SK-N-SH (cell line): Measurements from ENCODE around the gene RAI2. TPM values are rescaled to one million over a fixed set of nuclear protein-coding genes. Genes with fewer than 3 reads are reported as not detected.

Experiments used
- CTCF ChIA-PET: fragments of 300-600, 350-600 bp; formaldehyde crosslinking; extraction: SDS; loops from one replicate; lab custom pipeline; 2021; lab: Yijun Ruan, JAX
- POLR2A ChIA-PET: fragments of 350-600 bp; sonication (Branson Sonifier 250); formaldehyde crosslinking; extraction: SDS; loops from one replicate; lab custom pipeline; 2020; ENCODE audit warnings: antibody characterized with exemption, inconsistent platforms; lab: Yijun Ruan, JAX
- DNase-seq: peaks from one replicate; pipeline ENCODE4 v3.0.0; 2012
- H2AFZ ChIP-seq: fragments of 200-600 bp; sonication (generic); 2 replicates; pipeline ENCODE4 v1.8.1; 2016; ENCODE audit warnings: antibody characterized with exemption, mild to moderate bottlenecking, low read depth
- H3F3A ChIP-seq: fragments of 200-600 bp; sonication (generic); replicated peaks from 2 replicates; pipeline ENCODE3; 2016; ENCODE audit warnings: antibody characterized with exemption, mild to moderate bottlenecking; ENCODE audit not compliant: insufficient read depth
- H3K27ac ChIP-seq, 2 experiments: fragments of 200-500 bp in 1 of 2; fragments of 200-600 bp in 1 of 2; sonication (Bioruptor generic) in 1 of 2; sonication (generic), shearing (Covaris generic) in 1 of 2; 2 replicates each; pipeline versions ENCODE4 v1.5.1 to v1.6.1; 2014 to 2016; ENCODE audit warnings: low read depth in 2 of 2, inconsistent platforms in 1 of 2, low read length in 1 of 2, mild to moderate bottlenecking in 1 of 2, mixed read lengths in 1 of 2
- H3K27me3 ChIP-seq: fragments of 200-600 bp; sonication (generic), shearing (Covaris generic); 2 replicates; pipeline ENCODE4 v1.6.1; 2016; ENCODE audit warnings: mixed run types; ENCODE audit not compliant: insufficient read depth
- H3K36me3 ChIP-seq, 2 experiments: fragments of 200-500 bp in 1 of 2; fragments of 200-600 bp in 1 of 2; sonication (Bioruptor generic) in 1 of 2; sonication (generic) in 1 of 2; replicated peaks in 1 of 2; 2 replicates each; pipeline versions ENCODE3 to v1.5.1; 2014 to 2016; ENCODE audit warnings: low read length in 1 of 2, mild to moderate bottlenecking in 1 of 2; ENCODE audit not compliant: insufficient read depth in 2 of 2, control insufficient read depth in 1 of 2
- H3K4me1 ChIP-seq, 2 experiments: fragments of 200-500 bp in 1 of 2; fragments of 200-600 bp in 1 of 2; sonication (Bioruptor generic) in 1 of 2; sonication (generic), shearing (Covaris generic) in 1 of 2; 2 replicates each; pipeline versions ENCODE4 v1.5.1 to v1.6.1; 2014 to 2016; ENCODE audit warnings: low read depth in 1 of 2, low read length in 1 of 2, mixed run types in 1 of 2; ENCODE audit not compliant: insufficient read depth in 2 of 2, control insufficient read depth in 1 of 2
- H3K4me2 ChIP-seq: fragments of 200-600 bp; sonication (generic), shearing (Covaris generic); 2 replicates; pipeline ENCODE4 v1.6.1; 2017; ENCODE audit warnings: mixed run types
- H3K4me3 ChIP-seq, 2 experiments: fragments of 200-500 bp in 1 of 2; fragments of 200-600 bp in 1 of 2; sonication (Bioruptor generic) in 1 of 2; sonication (generic), shearing (Covaris generic) in 1 of 2; 2 replicates each; pipeline versions ENCODE4 v1.5.1 to v1.8.1; 2014 to 2016; ENCODE audit warnings: low read depth in 2 of 2, inconsistent platforms in 1 of 2, low read length in 1 of 2, mild to moderate bottlenecking in 1 of 2, mixed read lengths in 1 of 2, moderate library complexity in 1 of 2
- H3K79me2 ChIP-seq: fragments of 200-600 bp; sonication (generic); 2 replicates; pipeline ENCODE4 v1.8.1; 2017; ENCODE audit warnings: mild to moderate bottlenecking; ENCODE audit not compliant: insufficient read depth
- H3K9ac ChIP-seq: fragments of 200-600 bp; sonication (generic); 2 replicates; pipeline ENCODE4 v1.6.1; 2017; ENCODE audit warnings: mixed run types
- H3K9me2 ChIP-seq: fragments of 200-600 bp; sonication (generic); 2 replicates; pipeline ENCODE4 v1.6.1; 2017; ENCODE audit warnings: mixed run types
- H3K9me3 ChIP-seq: fragments of 200-600 bp; sonication (generic); 2 replicates; pipeline ENCODE4 v1.6.1; 2017; ENCODE audit warnings: mixed run types, mild to moderate bottlenecking, moderate library complexity
- H4K20me1 ChIP-seq: fragments of 200-600 bp; sonication (generic); 2 replicates; pipeline ENCODE4 v1.6.1; 2017; ENCODE audit warnings: mild to moderate bottlenecking, mixed run types; ENCODE audit not compliant: insufficient read depth
- EP300 ChIP-seq, 2 experiments: IDR thresholded peaks; 2 replicates each; pipeline versions ENCODE4 v1.4.0 to v1.6.1; 2012; ENCODE audit warnings: borderline replicate concordance in 1 of 2, low read depth in 1 of 2, low read length in 1 of 2
- EZH2phosphoT487 ChIP-seq: fragments of 200-600 bp; sonication (generic); IDR thresholded peaks from 2 replicates; pipeline ENCODE4 v1.6.1; 2017; ENCODE audit warnings: low read depth, mixed run types, mild to moderate bottlenecking, antibody characterized with exemption, moderate library complexity, borderline replicate concordance
- FOXJ3 ChIP-seq: sonication (generic); formaldehyde crosslinking; IDR thresholded peaks from 2 replicates; pipeline ENCODE4 v1.5.1; 2020; ENCODE audit warnings: mild to moderate bottlenecking, missing genetic modification reagents
- IRF3 ChIP-seq: fragments of 150-350 bp; IDR thresholded peaks from 2 replicates; pipeline ENCODE4 v1.6.1; 2016; ENCODE audit warnings: mild to moderate bottlenecking, low read depth, low read length
- JUND ChIP-seq: IDR thresholded peaks from 2 replicates; pipeline ENCODE4 v1.4.0; 2012
- NFIC ChIP-seq: IDR thresholded peaks from 2 replicates; pipeline ENCODE4 v1.4.0; 2012; ENCODE audit warnings: borderline replicate concordance
- NRF1 ChIP-seq: IDR thresholded peaks from 2 replicates; pipeline ENCODE4 v1.6.1; 2012; ENCODE audit warnings: low read depth, mild to moderate bottlenecking, low read length
- POLR2AphosphoS5 ChIP-seq: IDR thresholded peaks from 2 replicates; pipeline ENCODE4 v1.6.1; 2012; ENCODE audit warnings: low read depth, low read length
- REST ChIP-seq: IDR thresholded peaks from 2 replicates; pipeline ENCODE4 v1.6.1; 2012; ENCODE audit warnings: mild to moderate bottlenecking, low read depth, low read length, moderate library complexity
- RFX5 ChIP-seq: IDR thresholded peaks from 2 replicates; pipeline ENCODE4 v1.6.1; 2012; ENCODE audit warnings: mild to moderate bottlenecking, improper control_type of control experiment, low read length
- RXRA ChIP-seq: IDR thresholded peaks from 2 replicates; pipeline ENCODE4 v1.4.0; 2012; ENCODE audit warnings: low read depth, mild to moderate bottlenecking, borderline replicate concordance
- SMC3 ChIP-seq: IDR thresholded peaks from 2 replicates; pipeline ENCODE4 v1.6.1; 2012; ENCODE audit warnings: low read depth, low read length, improper control_type of control experiment
- TAF1 ChIP-seq: IDR thresholded peaks from 2 replicates; pipeline ENCODE4 v1.6.1; 2012; ENCODE audit warnings: low read depth, mild to moderate bottlenecking, low read length, moderate library complexity, borderline replicate concordance
- YY1 ChIP-seq: IDR thresholded peaks from 2 replicates; pipeline ENCODE4 v1.4.0; 2012; ENCODE audit warnings: low read depth, mild to moderate bottlenecking
- ZBTB33 ChIP-seq: IDR thresholded peaks from 2 replicates; pipeline ENCODE4 v1.4.0; 2012; ENCODE audit warnings: low read depth, borderline replicate concordance
- WGBS: methylation state at CpG from one replicate; pipeline ENCODE4 v1.1.6; 2017; ENCODE audit warnings: low lambda C conversion rate; 5-methylcytosine and 5-hydroxymethylcytosine counted together
- polyA plus RNA-seq, 3 experiments: library from polyadenylated mRNA; depleted of rRNA; stranded (reverse); fragments of >200 nt; gene quantifications; 2 replicates each; pipeline ENCODE4 v1.2.3, GENCODE V29; 2012
- TF ChIP-seq, protein P1 (sequence below): fragments of 200-600 bp; sonication (generic); IDR thresholded peaks from 2 replicates; pipeline ENCODE4 v1.6.1; 2017; ENCODE audit warnings: antibody characterized with exemption, mild to moderate bottlenecking, moderate library complexity
- TF ChIP-seq, protein P2 (sequence below): IDR thresholded peaks from 2 replicates; pipeline ENCODE4; 2012
- TF ChIP-seq, protein P3 (sequence below): IDR thresholded peaks from 2 replicates; pipeline ENCODE4 v1.4.0; 2012; ENCODE audit warnings: low read depth
- TF ChIP-seq, protein P4 (sequence below): IDR thresholded peaks from 2 replicates; pipeline ENCODE4 v1.4.0; 2012; ENCODE audit warnings: low read depth, borderline replicate concordance

Gene RAI2
- polyA plus RNA-seq, 1 of the 3 experiments (the other 2 are of a cell fraction), result 0.07 TPM

DNA sequence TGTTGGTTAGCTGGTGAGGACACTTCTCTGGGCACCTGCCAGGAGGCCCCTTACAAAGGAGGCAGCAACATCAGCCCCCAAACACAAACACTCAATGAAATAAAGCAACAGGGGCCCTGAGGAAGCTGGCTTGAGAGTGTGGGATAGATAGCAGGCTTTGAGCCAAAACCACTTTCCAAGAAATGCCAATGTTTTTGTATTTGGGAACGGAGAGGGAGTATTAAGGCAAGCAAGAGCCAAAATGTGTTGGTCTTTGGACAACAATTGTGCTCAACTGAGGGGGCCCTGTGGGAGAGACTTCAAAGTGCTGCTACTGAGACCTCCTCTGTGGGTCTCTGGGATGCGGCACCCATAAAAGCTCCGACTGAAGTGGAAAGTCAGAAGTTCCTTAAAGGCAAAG is 41.0 kb downstream of the RAI2 start:
- Histone ChIP-seq H3K27me3 (no peaks in the 10 kb centered on the region; the same call in 1 of the 2 replicates), H3K27ac (no peak overlapping the region), H3K4me2 (no peak overlapping the region), H3F3A (no peaks in the 10 kb centered on the region), H4K20me1 (no peaks in the 10 kb centered on the region), H3K79me2 (no peaks in the 10 kb centered on the region), H3K4me3 (no peak overlapping the region), H2AFZ (no peak overlapping the region), H3K9me2 (no peaks in the 10 kb centered on the region), H3K9ac (no peak overlapping the region), H3K4me1 (no peaks in the 10 kb centered on the region), H3K9me3 (no peaks in the 10 kb centered on the region), H3K36me3 (no peaks in the 10 kb centered on the region)
- WGBS, result 23% methylated on average over 3 of the region's 3 CpGs
- DNase-seq, result no peak
- ChIA-PET POLR2A (no interaction called here), CTCF (interaction anchor here (1.4 kb wide), 1 partner anchor 40 kb away, joined by 3 read pairs; no protein-coding TSS in a partner anchor)
- no peak for TF ChIP-seq EZH2phosphoT487
- TF ChIP-seq FOXJ3 (CRISPR knock-in tag), result no peak
- TF ChIP-seq NRF1, result no peak
- TF ChIP-seq ZBTB33, result no peak
- TF ChIP-seq TAF1, result no peak
- TF ChIP-seq RXRA, result no peak
- TF ChIP-seq, protein P1, sequence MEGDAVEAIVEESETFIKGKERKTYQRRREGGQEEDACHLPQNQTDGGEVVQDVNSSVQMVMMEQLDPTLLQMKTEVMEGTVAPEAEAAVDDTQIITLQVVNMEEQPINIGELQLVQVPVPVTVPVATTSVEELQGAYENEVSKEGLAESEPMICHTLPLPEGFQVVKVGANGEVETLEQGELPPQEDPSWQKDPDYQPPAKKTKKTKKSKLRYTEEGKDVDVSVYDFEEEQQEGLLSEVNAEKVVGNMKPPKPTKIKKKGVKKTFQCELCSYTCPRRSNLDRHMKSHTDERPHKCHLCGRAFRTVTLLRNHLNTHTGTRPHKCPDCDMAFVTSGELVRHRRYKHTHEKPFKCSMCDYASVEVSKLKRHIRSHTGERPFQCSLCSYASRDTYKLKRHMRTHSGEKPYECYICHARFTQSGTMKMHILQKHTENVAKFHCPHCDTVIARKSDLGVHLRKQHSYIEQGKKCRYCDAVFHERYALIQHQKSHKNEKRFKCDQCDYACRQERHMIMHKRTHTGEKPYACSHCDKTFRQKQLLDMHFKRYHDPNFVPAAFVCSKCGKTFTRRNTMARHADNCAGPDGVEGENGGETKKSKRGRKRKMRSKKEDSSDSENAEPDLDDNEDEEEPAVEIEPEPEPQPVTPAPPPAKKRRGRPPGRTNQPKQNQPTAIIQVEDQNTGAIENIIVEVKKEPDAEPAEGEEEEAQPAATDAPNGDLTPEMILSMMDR, result no peak
- TF ChIP-seq REST, result no peak
- TF ChIP-seq SMC3, result no peak
- TF ChIP-seq, protein P2, sequence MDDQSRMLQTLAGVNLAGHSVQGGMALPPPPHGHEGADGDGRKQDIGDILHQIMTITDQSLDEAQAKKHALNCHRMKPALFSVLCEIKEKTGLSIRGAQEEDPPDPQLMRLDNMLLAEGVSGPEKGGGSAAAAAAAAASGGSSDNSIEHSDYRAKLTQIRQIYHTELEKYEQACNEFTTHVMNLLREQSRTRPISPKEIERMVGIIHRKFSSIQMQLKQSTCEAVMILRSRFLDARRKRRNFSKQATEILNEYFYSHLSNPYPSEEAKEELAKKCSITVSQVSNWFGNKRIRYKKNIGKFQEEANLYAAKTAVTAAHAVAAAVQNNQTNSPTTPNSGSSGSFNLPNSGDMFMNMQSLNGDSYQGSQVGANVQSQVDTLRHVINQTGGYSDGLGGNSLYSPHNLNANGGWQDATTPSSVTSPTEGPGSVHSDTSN, result no peak
- TF ChIP-seq, protein P3, sequence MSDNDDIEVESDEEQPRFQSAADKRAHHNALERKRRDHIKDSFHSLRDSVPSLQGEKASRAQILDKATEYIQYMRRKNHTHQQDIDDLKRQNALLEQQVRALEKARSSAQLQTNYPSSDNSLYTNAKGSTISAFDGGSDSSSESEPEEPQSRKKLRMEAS, result no peak
- no peak for TF ChIP-seq POLR2AphosphoS5
- no peak for TF ChIP-seq YY1
- TF ChIP-seq JUND, result no peak
- TF ChIP-seq EP300 (IDR thresholded peaks at IDR 0.05; ENCODE audit: borderline replicate concordance in 1 of 2, low read depth in 1 of 2, low read length in 1 of 2), result no peak
- no peak for TF ChIP-seq NFIC
- no peak for TF ChIP-seq IRF3
- no peak for TF ChIP-seq RFX5
- TF ChIP-seq, protein P4, sequence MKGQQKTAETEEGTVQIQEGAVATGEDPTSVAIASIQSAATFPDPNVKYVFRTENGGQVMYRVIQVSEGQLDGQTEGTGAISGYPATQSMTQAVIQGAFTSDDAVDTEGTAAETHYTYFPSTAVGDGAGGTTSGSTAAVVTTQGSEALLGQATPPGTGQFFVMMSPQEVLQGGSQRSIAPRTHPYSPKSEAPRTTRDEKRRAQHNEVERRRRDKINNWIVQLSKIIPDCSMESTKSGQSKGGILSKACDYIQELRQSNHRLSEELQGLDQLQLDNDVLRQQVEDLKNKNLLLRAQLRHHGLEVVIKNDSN, result no peak
